ENCODE results near the gene CLEC18B.
"Not testable (repeated sequence)": the region's sequence is repeated elsewhere in the genome, so short reads cannot be mapped to it uniquely, and the experiment has no call there.

Gene CLEC18B

GRCh38 chr16:74406600-74407361, 14.5 kb downstream of the CLEC18B start:
- not testable (repeated sequence) for FAIRE-seq

- FAIRE-seq, result not testable (repeated sequence)
Measured at GRCh38 chr16:74404148-74404933, 16.9 kb downstream of the CLEC18B start.

- not testable (repeated sequence) for FAIRE-seq
Measured at GRCh38 chr16:74400238-74400637, 21.0 kb downstream of the CLEC18B start.

GRCh38 chr16:74398212-74398895, 22.9 kb downstream of the CLEC18B start:
- not testable (repeated sequence) for FAIRE-seq

- FAIRE-seq, result not testable (repeated sequence)
Measured at GRCh38 chr16:74396521-74397017, 24.7 kb downstream of the CLEC18B start.

GRCh38 chr16:74394604-74395003, 26.7 kb downstream of the CLEC18B start:
- not testable (repeated sequence) for FAIRE-seq

- not testable (repeated sequence) for FAIRE-seq
Measured at GRCh38 chr16:74394131-74394530, 27.1 kb downstream of the CLEC18B start.

GRCh38 chr16:74391454-74392050, 29.7 kb downstream of the CLEC18B start:
- not testable (repeated sequence) for FAIRE-seq

GRCh38 chr16:74382339-74383034, 38.8 kb downstream of the CLEC18B start:
- not testable (repeated sequence) for FAIRE-seq

- not testable (repeated sequence) for FAIRE-seq
Measured at GRCh38 chr16:74373847-74374184, 47.5 kb downstream of the CLEC18B start.

- FAIRE-seq, result no peak
Measured at GRCh38 chr16:74372953-74373846, 48.1 kb downstream of the CLEC18B start.

GRCh38 chr16:74372369-74372768, 48.9 kb downstream of the CLEC18B start:
- no peak for FAIRE-seq

GRCh38 chr16:74370338-74371135, 50.7 kb downstream of the CLEC18B start:
- FAIRE-seq, result not testable (repeated sequence)

GRCh38 chr16:74368002-74368911, 53.0 kb downstream of the CLEC18B start:
- FAIRE-seq, result not testable (repeated sequence)

- FAIRE-seq, result not testable (repeated sequence)
Measured at GRCh38 chr16:74367469-74368001, 53.7 kb downstream of the CLEC18B start.

GRCh38 chr16:74361646-74362610, 59.4 kb downstream of the CLEC18B start:
- FAIRE-seq, result not testable (repeated sequence)
